Activated CD8-positive, alpha-beta memory T cell treated with anti-CD3 and anti-CD28 coated beads, Interleukin-2, amount 50 U/mL, for 48 hours (primary cell): Measurements from ENCODE around the gene DUS2.
"Not testable (repeated sequence)": the region's sequence is repeated elsewhere in the genome, so short reads cannot be mapped to it uniquely, and the experiment has no call there.

Source experiments
- DNase-seq: peaks from one replicate; pipeline ENCODE4 v3.0.0-alpha.2; 2020

DUS2 gene

GRCh38 chr16:68078701-68079375 is 55.8 kb downstream of the DUS2 start:
- DNase-seq: no peak

- DNase-seq: no peak
Measured at GRCh38 chr16:68079376-68079625, 56.2 kb downstream of the DUS2 start.

- DNase-seq: peak; percentile 84
Measured at GRCh38 chr16:68079626-68080344, 56.7 kb downstream of the DUS2 start.

- DNase-seq: no peak
Measured at GRCh38 chr16:68081861-68082628, 59.0 kb downstream of the DUS2 start.

- DNase-seq: peak; percentile 54
Measured at GRCh38 chr16:68082629-68083238, 59.6 kb downstream of the DUS2 start.

GRCh38 chr16:68083239-68083781 is 60.2 kb downstream of the DUS2 start:
- DNase-seq: peak; percentile 55

- DNase-seq: no peak
Measured at GRCh38 chr16:68083861-68084503, 60.9 kb downstream of the DUS2 start.

- peak; percentile 94 for DNase-seq
Measured at GRCh38 chr16:68084504-68085258, 61.6 kb downstream of the DUS2 start.

GRCh38 chr16:68085259-68086071 is 62.4 kb downstream of the DUS2 start, which contains the start of gene NFATC3:
Gene NFATC3, plus strand, starts transcription at chr16:68085370. Its CDS starts 312 bp downstream, at chr16:68085682.
- peak; percentile 99 for DNase-seq

- no peak for DNase-seq
Measured at GRCh38 chr16:68086336-68086841, 63.3 kb downstream of the DUS2 start.

- DNase-seq: no peak
Measured at GRCh38 chr16:68086860-68087268, 63.8 kb downstream of the DUS2 start.

GRCh38 chr16:68087688-68088087 is 64.6 kb downstream of the DUS2 start:
- DNase-seq: no peak

- no peak for DNase-seq
Measured at GRCh38 chr16:68088130-68088972, 65.3 kb downstream of the DUS2 start.

GRCh38 chr16:68089067-68089466 is 66.0 kb downstream of the DUS2 start:
- DNase-seq: no peak

- DNase-seq: no peak
Measured at GRCh38 chr16:68090130-68090529, 67.0 kb downstream of the DUS2 start.

- no peak for DNase-seq
Measured at GRCh38 chr16:68090533-68090932, 67.4 kb downstream of the DUS2 start.

- DNase-seq: no peak
Measured at GRCh38 chr16:68091380-68092261, 68.5 kb downstream of the DUS2 start.

- DNase-seq: not testable (repeated sequence)
Measured at GRCh38 chr16:68092275-68092674, 69.2 kb downstream of the DUS2 start.
